ENCODE results near the gene SLC10A3. TPM values are rescaled to one million over a fixed set of nuclear protein-coding genes. Genes with fewer than 3 reads are reported as not detected.

SLC10A3 gene
- total RNA-seq, 1 experiment from 2014 or later, result 13.2 TPM

GRCh38 chrX:154448484-154448883 lies 41.9 kb downstream of the SLC10A3 start:
- Histone ChIP-seq H3K9me3 (replicated peaks) (no peaks in the 10 kb centered on the region), H3K4me1 (no peaks in the 10 kb centered on the region), H3K4me3 (no peak overlapping the region), H3K27ac (no peak overlapping the region), H3K36me3 (no peaks in the 10 kb centered on the region), H3K27me3 (no peaks in the 10 kb centered on the region)
- no peak for DNase-seq

- no peak for DNase-seq
- H3K36me3 ChIP-seq, result 0 out of 2 replicates have a peak, but pooled peaks cover 3% of the 10 kb centered on the region
- no peak overlapping the region for H3K4me3 ChIP-seq
- H3K9me3 ChIP-seq (replicated peaks), result no peaks in the 10 kb centered on the region
- H3K4me1 ChIP-seq, result no peaks in the 10 kb centered on the region
- no peak overlapping the region for H3K27ac ChIP-seq
- no peaks in the 10 kb centered on the region for H3K27me3 ChIP-seq
These were observed 44.0 kb downstream of the SLC10A3 start for GRCh38 chrX:154446430-154446829.

GRCh38 chrX:154445776-154446175 lies 44.7 kb downstream of the SLC10A3 start:
- no peaks in the 10 kb centered on the region for H3K27me3 ChIP-seq
- 0 out of 2 replicates have a peak, but pooled peaks cover 3% of the 10 kb centered on the region for H3K36me3 ChIP-seq
- H3K4me1 ChIP-seq, result no peaks in the 10 kb centered on the region
- H3K4me3 ChIP-seq, result no peak overlapping the region
- H3K9me3 ChIP-seq (replicated peaks), result no peaks in the 10 kb centered on the region
- no peak overlapping the region for H3K27ac ChIP-seq
- no peak for DNase-seq

DNA sequence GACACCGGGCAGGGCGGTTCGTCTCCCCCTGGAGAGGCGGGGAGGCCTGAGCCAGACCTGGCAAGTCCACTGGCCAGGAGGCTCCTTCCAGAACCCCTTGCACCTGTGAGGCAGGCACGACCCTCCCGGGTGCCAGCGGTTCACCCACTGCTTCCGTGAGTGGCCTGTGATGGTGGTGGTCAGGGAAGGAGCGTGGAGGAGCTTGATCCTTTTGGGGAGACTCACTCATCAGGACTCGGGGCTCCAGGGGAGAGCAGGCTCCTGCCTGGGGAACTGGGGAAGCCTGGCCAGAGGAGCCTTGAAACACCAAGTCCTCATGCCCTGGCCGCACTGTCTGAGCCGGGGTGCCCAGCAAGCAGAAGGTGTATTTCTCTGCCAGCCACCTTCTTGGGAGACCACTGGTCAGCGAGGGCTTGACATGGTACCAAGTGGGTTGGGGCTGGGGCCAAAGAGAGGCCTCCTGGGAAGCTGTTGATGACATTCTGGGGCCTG lies 45.6 kb downstream of the SLC10A3 start:
- Histone ChIP-seq H3K9me3 (replicated peaks) (no peaks in the 10 kb centered on the region), H3K36me3 (0 out of 2 replicates have a peak, but pooled peaks cover 3% of the 10 kb centered on the region), H3K4me1 (no peaks in the 10 kb centered on the region), H3K27ac (peak overlapping the region; percentile 14; the same call in 1 of the 2 replicates), H3K4me3 (peak overlapping the region; percentile 84), H3K27me3 (no peaks in the 10 kb centered on the region)
- no peak for DNase-seq

DNA sequence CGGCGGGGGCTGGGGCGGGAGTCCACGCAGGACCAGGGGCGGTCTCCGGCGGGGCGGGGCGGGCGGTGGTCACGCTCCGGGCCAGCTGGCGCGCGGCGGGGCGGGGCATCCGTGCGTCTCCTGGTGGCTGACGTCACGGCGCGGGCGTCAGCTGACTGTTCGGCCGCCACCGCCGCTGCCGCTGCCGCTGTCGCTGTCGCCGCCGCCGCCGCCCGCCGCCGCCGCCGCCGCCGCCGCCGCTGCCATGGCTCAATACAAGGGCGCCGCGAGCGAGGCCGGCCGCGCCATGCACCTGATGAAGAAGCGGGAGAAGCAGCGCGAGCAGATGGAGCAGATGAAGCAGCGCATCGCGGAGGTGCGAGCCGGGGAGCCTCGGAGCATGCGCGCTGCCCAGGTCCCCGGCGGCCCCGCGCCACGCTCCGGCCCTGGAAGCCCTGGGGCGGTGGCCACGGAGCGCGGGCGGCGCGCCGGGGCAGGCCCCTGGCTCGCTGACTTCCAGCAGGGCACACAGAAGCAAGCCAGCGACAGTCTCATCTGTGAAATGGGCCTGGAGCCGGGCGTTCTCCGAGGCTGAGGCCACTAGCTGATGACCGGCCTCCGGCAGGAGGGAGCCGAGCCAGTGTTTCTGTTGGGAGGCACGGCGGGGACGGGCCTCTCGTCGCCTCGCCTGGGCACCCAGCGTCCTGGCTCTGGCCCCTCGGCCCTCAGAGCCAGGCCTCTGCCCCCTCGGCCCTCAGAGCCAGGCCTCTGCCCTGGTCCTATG lies 46.3 kb downstream of the SLC10A3 start, which contains the start of gene FAM50A:
FAM50A (plus strand) TSS at position 150 of the 763 bp plus-strand sequence; CDS start at position 245, 95 bp downstream.
- H3K9me3 ChIP-seq (replicated peaks), result no peaks in the 10 kb centered on the region
- H3K27me3 ChIP-seq, result no peaks in the 10 kb centered on the region
- H3K36me3 ChIP-seq, result 0 out of 2 replicates have a peak, but pooled peaks cover 3% of the 10 kb centered on the region
- H3K4me1 ChIP-seq, result no peaks in the 10 kb centered on the region
- DNase-seq, result peak; percentile 63 to 70
- H3K4me3 ChIP-seq, result peak within 1 kb of the TSS; percentile 84
- peak within 1 kb of the TSS; percentile 33 for H3K27ac ChIP-seq

DNA sequence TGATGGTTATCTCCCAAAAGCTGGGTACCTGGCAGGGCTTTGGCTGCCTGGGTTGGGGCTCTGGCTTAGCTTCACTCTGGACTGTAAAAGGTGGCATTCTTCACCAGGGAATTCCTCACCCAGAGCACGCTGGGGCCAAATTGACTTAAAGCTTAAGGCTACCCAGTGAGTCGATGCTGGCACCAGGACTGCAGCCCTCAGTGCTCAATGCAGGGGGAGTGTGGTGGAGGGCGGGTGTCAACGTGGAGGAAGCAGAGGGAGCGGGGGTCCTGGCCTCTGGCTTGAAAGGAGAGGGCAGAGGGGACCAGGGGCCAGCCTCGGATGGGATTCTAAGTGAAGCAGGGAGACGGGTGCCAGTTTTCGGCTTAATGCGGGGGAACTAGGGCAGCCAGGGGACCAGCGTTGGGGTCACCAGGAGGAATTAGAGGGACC lies 46.9 kb downstream of the SLC10A3 start:
- H3K9me3 ChIP-seq (replicated peaks), result no peaks in the 10 kb centered on the region
- no peak for DNase-seq
- H3K4me1 ChIP-seq, result no peaks in the 10 kb centered on the region
- 0 out of 2 replicates have a peak, but pooled peaks cover 3% of the 10 kb centered on the region for H3K36me3 ChIP-seq
- peak overlapping the region; percentile 33; the same call in 1 of the 2 replicates for H3K27ac ChIP-seq
- no peaks in the 10 kb centered on the region for H3K27me3 ChIP-seq
- peak overlapping the region; percentile 84 for H3K4me3 ChIP-seq

DNA sequence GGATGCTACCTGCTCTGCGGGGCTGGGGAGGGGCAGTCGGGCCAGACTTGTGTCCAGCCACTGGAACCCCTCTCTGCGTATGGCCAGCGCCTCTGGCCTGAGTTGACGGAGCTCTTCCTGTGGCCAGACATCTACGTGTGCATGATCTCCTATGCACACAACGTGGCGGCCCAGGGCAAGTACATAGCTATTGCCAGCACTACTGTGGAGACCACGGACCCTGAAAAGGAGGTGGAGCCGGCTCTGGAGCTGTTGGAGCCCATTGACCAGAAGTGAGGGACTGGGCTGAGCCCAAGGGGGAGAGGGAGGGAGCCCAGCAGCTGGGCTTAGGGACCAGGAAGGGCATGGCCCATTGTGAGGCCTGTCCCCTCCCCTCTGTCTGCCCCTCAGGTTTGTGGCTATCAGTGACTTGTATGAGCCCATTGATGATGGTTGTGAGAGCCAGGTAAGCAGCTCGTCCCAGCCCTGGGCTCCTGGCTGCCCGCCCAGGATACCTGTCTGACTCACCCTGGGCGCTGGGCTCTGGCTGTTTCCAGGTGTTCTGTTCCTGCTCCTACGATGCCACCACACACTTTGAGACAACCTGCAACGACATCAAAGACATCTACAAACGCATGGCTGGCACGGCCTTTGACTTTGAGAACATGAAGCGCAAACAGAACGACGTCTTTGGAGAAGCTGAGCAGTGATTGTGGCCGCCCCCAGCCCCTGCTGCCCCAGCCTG lies 48.3 kb downstream of the SLC10A3 start:
- no peak for DNase-seq
- H3K4me1 ChIP-seq, result no peaks in the 10 kb centered on the region

GRCh38 chrX:154441564-154441963 lies 48.9 kb downstream of the SLC10A3 start:
- H3K36me3 ChIP-seq, result 0 out of 2 replicates have a peak, but pooled peaks cover 3% of the 10 kb centered on the region
- no peaks in the 10 kb centered on the region for H3K9me3 ChIP-seq (replicated peaks)

More for the DNA sequence above, 48.3 kb downstream of the SLC10A3 start:
- Histone ChIP-seq H3K27ac (no peak overlapping the region), H3K9me3 (replicated peaks) (no peaks in the 10 kb centered on the region), H3K27me3 (no peaks in the 10 kb centered on the region), H3K4me3 (no peak overlapping the region), H3K36me3 (0 out of 2 replicates have a peak, but pooled peaks cover 3% of the 10 kb centered on the region)

DNA sequence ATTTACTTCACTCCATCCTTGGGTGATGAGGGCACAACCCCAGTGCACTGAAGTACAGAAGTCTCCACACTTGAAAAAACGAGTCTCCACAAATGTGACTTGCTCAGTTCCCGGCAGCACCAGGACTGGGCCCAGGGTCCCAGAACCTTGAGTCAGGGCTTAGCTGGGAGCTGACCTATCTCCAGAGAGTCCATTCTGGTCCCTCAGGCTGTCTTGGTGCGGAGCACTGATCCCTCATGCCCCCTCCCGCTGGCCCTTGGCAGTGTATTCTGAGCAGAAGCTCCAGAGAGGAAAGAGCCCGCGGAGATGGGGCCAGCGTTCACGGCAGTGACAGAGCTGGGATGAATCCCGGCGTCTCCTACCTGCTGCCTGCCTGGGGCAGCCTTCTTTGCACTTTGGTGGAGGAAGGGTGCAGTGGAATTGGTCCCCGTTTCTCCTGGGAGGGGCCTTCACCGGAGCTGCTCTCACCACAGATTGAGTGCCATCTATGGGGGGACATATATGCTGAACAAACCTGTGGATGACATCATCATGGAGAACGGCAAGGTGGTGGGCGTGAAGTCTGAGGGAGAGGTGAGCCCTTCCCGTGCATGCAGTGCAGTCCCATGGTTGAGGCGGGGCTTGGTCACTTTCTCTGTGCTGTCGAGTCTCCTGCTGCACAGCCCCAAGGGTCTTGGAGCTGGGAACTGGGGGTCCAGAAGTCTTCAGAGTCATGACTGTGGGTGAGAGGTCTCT lies 49.6 kb downstream of the SLC10A3 start:
- Histone ChIP-seq H3K4me3 (no peak overlapping the region), H3K9me3 (replicated peaks) (no peaks in the 10 kb centered on the region), H3K36me3 (0 out of 2 replicates have a peak, but pooled peaks cover 3% of the 10 kb centered on the region), H3K27me3 (no peaks in the 10 kb centered on the region), H3K4me1 (no peaks in the 10 kb centered on the region), H3K27ac (no peak overlapping the region)
- no peak for DNase-seq

More at GRCh38 chrX:154441564-154441963, 48.9 kb downstream of the SLC10A3 start:
- Histone ChIP-seq H3K27me3 (no peaks in the 10 kb centered on the region), H3K27ac (no peak overlapping the region), H3K4me1 (no peaks in the 10 kb centered on the region), H3K4me3 (no peak overlapping the region)
- DNase-seq, result no peak

DNA sequence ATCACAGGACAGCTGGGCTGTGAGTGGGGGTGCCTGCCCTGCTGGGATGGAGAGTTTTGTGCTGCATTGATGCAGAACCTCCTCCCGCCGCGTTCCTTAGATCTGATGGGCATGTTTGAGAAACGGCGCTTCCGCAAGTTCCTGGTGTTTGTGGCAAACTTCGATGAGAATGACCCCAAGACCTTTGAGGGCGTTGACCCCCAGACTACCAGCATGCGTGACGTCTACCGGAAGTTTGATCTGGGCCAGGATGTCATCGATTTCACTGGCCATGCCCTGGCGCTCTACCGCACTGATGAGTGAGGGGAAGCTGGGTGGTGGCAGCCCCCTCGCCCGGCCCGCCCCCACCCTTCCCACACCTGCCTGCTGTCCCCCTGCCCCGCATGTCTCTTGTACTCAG lies 50.6 kb downstream of the SLC10A3 start:
- 0 out of 2 replicates have a peak, but pooled peaks cover 3% of the 10 kb centered on the region for H3K36me3 ChIP-seq
- H3K9me3 ChIP-seq (replicated peaks), result no peaks in the 10 kb centered on the region
- no peak overlapping the region for H3K27ac ChIP-seq
- H3K4me1 ChIP-seq, result no peaks in the 10 kb centered on the region
- no peak for DNase-seq
- H3K4me3 ChIP-seq, result no peak overlapping the region
- no peaks in the 10 kb centered on the region for H3K27me3 ChIP-seq

GRCh38 chrX:154437971-154438893 lies 52.2 kb downstream of the SLC10A3 start:
- H3K9me3 ChIP-seq (replicated peaks), result no peaks in the 10 kb centered on the region
- peak overlapping the region; percentile 95 for H3K4me3 ChIP-seq
- no peaks in the 10 kb centered on the region for H3K4me1 ChIP-seq
- no peaks in the 10 kb centered on the region for H3K27me3 ChIP-seq
- 0 out of 2 replicates have a peak, but pooled peaks cover 5% of the 10 kb centered on the region for H3K36me3 ChIP-seq
- DNase-seq, result no peak
- no peak overlapping the region for H3K27ac ChIP-seq
